Stimulated activated CD4-positive, alpha-beta T cell treated with anti-CD3 and anti-CD28 coated beads, Interleukin-15, amount 100 ng/mL, for 48 hours (primary cell): ENCODE data around the gene BMP6.

Source experiments
- DNase-seq, 2 donors: peaks; one replicate each; pipeline ENCODE4 v3.0.0-alpha.2; 2020; ENCODE audit warnings: low read depth in 2 of 2

The BMP6 gene

DNA sequence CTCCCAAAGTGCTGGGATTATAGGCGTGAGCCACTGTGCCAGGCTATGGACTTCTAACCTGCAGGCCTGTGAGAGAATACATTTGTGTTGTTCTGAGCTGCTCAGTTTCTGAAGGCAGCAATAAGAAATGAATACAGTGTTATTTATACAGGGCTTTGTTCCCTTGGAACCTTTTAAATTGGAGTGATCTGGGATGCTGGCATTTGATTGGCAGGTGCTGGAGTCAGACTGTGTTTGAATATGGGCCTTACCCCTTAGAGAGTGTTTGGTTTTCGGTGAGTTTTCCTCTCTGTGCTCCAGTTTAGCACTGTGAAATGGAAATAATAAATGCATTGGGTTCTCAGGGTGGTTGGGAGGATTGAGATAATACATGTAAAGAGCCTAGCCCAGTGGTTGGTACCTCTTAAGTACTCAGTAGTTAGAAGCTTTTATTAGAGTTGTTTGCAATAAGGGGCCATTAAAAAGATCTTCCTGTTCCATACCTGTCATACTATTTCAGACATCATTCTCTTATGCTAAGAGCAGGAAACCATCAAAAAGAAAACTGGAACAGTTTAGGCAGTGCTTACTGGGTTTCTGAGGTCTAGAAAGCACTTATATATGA lies 22.1 kb downstream of the BMP6 start:
- DNase-seq = no peak

- DNase-seq = no peak
Observed at GRCh38 chr6:7749478-7749877, 23.6 kb downstream of the BMP6 start.

GRCh38 chr6:7750197-7750596 lies 24.3 kb downstream of the BMP6 start:
- DNase-seq = no peak

GRCh38 chr6:7758456-7758855 lies 32.6 kb downstream of the BMP6 start:
- no peak for DNase-seq

- DNase-seq = no peak
Observed at GRCh38 chr6:7759320-7759719, 33.4 kb downstream of the BMP6 start.

- DNase-seq = no peak
Observed at GRCh38 chr6:7761051-7761450, 35.2 kb downstream of the BMP6 start.

GRCh38 chr6:7762760-7763159 lies 36.9 kb downstream of the BMP6 start:
- no peak for DNase-seq

GRCh38 chr6:7763881-7764280 lies 38.0 kb downstream of the BMP6 start:
- no peak for DNase-seq

GRCh38 chr6:7765575-7766325 lies 39.9 kb downstream of the BMP6 start:
- no peak for DNase-seq

GRCh38 chr6:7769702-7770101 lies 43.8 kb downstream of the BMP6 start:
- no peak for DNase-seq

- DNase-seq = no peak
Observed at GRCh38 chr6:7770111-7770510, 44.2 kb downstream of the BMP6 start.

- no peak for DNase-seq
Observed at GRCh38 chr6:7770601-7771000, 44.7 kb downstream of the BMP6 start.

DNA sequence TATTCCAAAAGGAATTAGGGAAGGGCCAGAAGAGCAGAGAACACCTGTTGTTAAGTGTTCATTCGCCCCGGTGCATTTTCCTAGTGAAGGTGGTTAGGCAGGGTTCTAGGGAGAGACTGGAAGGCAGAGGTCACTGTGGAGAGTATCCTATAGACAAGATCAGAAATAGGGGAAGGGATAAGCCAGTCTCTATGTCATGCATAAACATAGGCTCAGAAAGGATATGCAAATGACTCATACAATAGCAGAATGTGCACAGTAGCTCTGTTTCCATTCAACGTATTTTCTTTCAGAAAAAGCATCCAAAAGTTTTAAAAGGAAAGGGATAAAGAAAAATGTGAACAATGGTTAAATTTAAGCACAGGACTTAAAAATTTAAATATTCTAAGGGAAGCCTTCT lies 47.4 kb downstream of the BMP6 start:
- no peak for DNase-seq

DNA sequence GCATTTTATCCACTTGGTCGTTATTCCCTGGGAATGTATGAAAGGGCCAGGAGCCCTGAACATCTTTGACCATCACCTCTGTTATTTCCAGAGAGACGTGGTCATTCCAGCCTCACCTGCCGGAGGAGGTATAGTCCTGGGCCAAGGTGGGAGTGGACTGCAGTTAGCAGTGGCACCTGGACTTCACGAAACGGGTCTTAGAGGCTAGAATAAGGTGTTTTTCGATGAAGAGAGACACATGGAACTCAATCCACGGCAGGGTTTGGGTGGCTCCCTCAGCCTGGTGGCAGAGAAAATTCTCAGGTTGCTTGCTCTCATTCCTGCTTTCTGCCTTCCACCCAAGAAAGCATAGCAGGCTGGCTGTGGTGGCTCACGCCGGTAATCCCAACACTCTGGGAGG lies 48.0 kb downstream of the BMP6 start:
- DNase-seq = no peak

- no peak for DNase-seq
Observed at GRCh38 chr6:7776509-7776908, 50.6 kb downstream of the BMP6 start.

GRCh38 chr6:7777074-7777473 lies 51.2 kb downstream of the BMP6 start:
- no peak for DNase-seq

GRCh38 chr6:7781240-7781639 lies 55.3 kb downstream of the BMP6 start:
- DNase-seq = no peak

DNA sequence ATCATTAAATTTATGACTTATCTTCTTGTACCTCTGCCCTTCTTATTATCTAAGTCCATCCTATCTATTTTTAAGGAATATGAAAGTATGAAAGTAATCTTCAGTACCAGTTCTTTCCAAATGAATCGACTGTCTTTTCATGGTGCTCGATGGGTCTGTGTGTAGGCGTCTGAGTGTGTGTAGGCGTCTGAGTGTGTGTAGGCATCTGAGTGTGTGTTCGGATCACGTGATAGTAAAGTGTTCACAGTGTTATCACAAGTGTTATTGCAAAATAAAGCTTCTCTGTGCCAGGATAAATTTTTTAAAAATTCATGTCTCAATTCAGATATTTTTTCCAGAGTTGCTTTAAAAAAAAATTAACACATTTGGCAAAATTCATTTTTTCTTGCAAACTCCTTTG lies 58.3 kb downstream of the BMP6 start:
- DNase-seq = no peak

DNA sequence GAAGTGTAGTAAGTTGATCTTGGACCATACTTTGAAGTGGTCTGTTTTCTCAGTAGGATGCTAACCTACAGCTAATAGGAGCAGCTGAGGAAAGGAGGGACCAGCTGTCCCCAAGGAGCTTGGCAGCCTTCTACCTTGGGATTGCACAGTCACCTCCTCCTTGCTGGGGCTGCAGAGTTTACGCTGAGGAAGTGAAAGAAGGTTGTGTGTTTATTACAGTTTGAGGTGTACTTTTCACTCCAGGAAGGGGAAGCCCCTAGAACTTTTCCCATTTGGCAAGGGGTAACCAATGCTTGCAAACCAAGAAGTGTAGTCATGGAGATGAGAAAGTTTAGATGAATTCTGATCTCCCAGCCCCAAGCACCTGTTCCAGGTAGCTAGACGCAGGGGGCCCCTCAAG lies 58.8 kb downstream of the BMP6 start:
- no peak for DNase-seq

GRCh38 chr6:7785243-7786035 lies 59.5 kb downstream of the BMP6 start:
- DNase-seq = no peak

DNA sequence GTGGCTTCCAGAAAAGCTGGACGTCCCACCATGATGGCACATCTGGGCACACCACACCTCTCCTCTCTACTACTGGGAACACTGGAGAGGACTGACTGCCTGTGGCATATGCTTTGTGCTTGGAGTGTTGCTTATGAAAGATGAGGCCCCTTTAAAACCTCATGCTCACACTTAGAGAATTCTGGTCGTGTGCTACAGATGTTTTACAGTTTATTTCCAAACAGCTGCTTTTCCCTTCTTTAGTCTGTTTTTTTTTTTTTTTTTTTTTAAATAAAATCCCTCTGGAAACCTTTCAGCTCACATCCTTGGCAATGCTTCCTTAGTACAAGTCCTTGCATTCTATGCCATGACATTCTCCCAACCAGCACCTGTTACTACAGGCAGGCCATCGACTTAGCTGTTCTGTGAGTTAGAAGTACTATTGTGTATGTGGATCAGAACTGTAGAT lies 60.3 kb downstream of the BMP6 start:
- DNase-seq = no peak

DNA sequence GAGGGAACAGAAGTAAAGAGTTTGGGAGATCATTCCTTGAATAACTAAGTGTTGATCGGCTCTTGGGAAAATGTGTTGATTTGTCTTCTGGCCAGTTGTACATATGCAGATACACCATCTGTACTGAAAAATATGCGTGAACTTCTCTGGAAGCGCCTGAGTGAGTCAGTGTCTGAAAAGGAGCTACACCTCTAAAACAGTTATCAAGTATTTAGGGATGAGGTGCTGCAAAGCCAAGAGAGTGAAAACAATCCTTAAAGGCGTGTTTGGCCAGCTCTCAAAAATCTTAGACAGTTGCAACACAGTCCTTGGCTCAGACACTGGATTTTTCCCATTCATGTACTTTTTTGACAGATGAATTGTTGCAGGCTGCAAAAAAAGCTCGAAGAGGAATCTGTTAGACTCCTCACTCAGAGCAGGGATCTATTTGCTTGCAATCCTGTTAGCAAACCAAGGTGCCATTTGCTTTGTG lies 61.3 kb downstream of the BMP6 start:
- no peak for DNase-seq

DNA sequence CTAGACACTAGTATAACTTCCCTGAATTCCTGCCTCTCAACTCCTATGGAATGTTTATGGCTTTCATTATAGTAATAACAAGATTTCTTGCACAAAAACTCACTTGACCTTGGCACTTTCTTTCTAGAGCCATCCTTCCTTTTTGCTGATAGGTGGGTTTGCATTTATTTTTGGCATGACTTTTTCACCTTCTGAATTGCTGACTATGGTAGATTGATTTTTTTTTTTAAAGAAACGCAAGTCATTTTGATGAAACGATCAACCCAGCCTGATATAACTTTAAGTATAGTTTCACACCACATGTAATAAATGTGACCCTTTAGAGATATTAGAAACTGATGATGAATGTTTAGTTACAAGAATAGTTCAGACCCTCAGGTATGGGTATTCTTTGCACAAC lies 61.8 kb downstream of the BMP6 start:
- no peak for DNase-seq
